H1 (cell line): ENCODE measurements around the gene KIAA1328. TPM values are rescaled to one million over a fixed set of nuclear protein-coding genes. Genes with fewer than 3 reads are reported as not detected.

Source experiments
- CBX5 ChIP-seq: fragments of 300-800, 300-1000 bp; sonication (generic); IDR thresholded peaks from 2 replicates; pipeline ENCODE4 v1.7.1; 2016; ENCODE audit warnings: antibody characterized with exemption, low read length, low read depth
- GABPA ChIP-seq: IDR thresholded peaks from 2 replicates; pipeline ENCODE4 v1.6.1; 2011; ENCODE audit warnings: mild to moderate bottlenecking, low read length, moderate library complexity, borderline replicate concordance; ENCODE audit not compliant: insufficient read depth
- SAP30 ChIP-seq: fragments of 300-600 bp; sonication (generic); IDR thresholded peaks from 2 replicates; pipeline ENCODE4 v1.7.1; 2012; ENCODE audit warnings: low read length, moderate library complexity, mild to moderate bottlenecking, inconsistent platforms; ENCODE audit not compliant: insufficient read depth, insufficient replicate concordance
- SP1 ChIP-seq: IDR thresholded peaks from 2 replicates; pipeline ENCODE4 v1.6.1; 2011; ENCODE audit warnings: low read depth, low read length
- polyA plus RNA-seq, 7 experiments: library from polyadenylated mRNA; depleted of rRNA in 3 of 7; stranded (reverse) in 5 of 7; unstranded in 2 of 7; fragments of >200 nt in 5 of 7; fragments of 200-250 nt in 2 of 7; gene quantifications; 1 replicate in 5 of 7; 2 replicates in 1 of 7; 4 replicates in 1 of 7; pipeline versions ENCODE4 v1.2.1 to v1.2.3, GENCODE V29; 2011 to 2013; ENCODE audit warnings: missing spikeins in 2 of 7, mixed read lengths in 2 of 7
- total RNA-seq: library from RNA; stranded (reverse); fragmentation: NEBNext Ultra II Directional; extraction: Animal tissue kit (Norgen Biotek cat#: 25700); gene quantifications from 2 replicates; pipeline ENCODE4 v1.2.1, GENCODE V29; 2021

Gene KIAA1328
- total and polyA plus RNA-seq, 2 of the 8 experiments (the other 6 are each of a cell fraction or from before 2014, with no cell fraction given), result 2.6 to 5.7 TPM

GRCh38 chr18:36974686-36975085, 145.8 kb downstream of the KIAA1328 start (continued):
- TF ChIP-seq GABPA (no peak), SAP30 (no peak), CBX5 (no peak), SP1 (no peak)
- TF ChIP-seq, all 59 proteins: peak for 0
